ENCODE results near the gene SRD5A3.

SRD5A3 gene

DNA sequence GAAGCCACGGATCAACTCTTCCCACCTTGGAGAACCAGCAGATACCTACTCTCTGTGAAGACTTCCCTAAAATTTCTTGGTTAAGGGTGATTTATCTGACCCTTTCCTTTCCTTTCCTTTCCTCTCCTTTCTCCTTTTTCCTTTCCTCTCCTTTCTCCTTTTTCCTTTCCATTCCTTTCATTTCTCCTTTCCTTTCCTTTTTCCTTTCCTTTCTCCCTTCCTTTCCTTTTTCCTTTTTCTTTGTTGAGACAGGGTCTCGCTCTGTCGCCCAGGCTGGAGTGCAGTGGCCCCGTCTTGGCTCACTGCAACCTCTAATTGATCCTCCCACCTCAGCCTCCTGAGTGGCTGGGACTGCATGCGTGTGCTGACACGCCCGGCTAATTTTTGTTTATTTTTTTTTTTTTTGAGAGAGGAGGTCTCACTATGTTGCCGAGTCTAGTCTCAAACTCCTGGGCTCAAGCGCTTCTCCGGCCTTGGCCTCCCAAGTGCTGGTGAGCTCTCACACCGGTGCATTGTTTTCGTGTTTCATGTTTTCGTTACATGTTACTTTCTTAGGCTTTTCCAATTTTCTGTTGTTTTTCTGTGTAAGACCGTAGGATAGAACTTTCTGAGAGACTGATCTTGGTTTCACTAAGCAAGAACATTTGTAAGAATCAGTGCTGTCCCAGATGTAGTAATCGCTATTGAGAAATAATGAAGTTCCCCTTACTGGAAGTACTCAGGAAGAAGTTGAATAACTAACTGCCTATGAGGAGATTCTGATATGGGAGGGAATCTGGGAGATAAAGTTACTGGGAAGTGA, 51.7 kb downstream of the SRD5A3 start:
- H3K4me3 ChIP-seq (ENCODE audit: low read depth, low read length), result peak overlapping the region; percentile 85
- peaks cover 22% of the 10 kb centered on the region for H3K36me3 ChIP-seq (replicated peaks)
- no peak for DNase-seq
- TF ChIP-seq, protein P1, sequence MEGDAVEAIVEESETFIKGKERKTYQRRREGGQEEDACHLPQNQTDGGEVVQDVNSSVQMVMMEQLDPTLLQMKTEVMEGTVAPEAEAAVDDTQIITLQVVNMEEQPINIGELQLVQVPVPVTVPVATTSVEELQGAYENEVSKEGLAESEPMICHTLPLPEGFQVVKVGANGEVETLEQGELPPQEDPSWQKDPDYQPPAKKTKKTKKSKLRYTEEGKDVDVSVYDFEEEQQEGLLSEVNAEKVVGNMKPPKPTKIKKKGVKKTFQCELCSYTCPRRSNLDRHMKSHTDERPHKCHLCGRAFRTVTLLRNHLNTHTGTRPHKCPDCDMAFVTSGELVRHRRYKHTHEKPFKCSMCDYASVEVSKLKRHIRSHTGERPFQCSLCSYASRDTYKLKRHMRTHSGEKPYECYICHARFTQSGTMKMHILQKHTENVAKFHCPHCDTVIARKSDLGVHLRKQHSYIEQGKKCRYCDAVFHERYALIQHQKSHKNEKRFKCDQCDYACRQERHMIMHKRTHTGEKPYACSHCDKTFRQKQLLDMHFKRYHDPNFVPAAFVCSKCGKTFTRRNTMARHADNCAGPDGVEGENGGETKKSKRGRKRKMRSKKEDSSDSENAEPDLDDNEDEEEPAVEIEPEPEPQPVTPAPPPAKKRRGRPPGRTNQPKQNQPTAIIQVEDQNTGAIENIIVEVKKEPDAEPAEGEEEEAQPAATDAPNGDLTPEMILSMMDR (IDR thresholded peaks at IDR 0.05; ENCODE audit: low read depth, low read length, missing control alignments), result no peak
- no peaks in the 10 kb centered on the region for H3K27me3 ChIP-seq (replicated peaks)
- peak overlapping the region; percentile 98 for H3K27ac ChIP-seq
- in situ Hi-C loops (cut with HindIII; ENCODE audit: low pct_ligation_motif_present, low sequenced_read_pairs), result no loop called here

DNA sequence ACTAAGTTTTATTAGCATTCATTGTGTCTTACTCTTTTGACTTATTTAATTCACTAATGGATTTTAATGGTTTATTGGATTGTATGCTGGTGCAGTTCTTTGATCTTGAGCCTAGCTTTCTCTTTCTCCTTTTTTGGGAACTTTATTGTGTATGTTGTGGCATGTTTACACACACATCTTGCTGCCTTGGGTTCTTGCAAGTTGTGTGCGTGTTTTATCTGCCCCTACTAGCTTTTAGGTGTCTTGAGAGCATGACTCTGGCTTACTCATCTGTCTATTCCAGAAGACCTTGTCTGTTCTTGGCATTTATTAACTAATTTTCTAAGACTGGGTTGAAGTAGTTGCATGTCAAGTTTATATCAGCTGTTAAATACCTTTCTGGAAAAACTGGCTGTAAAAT, 52.4 kb downstream of the SRD5A3 start:
- peaks cover 22% of the 10 kb centered on the region for H3K36me3 ChIP-seq (replicated peaks)
- TF ChIP-seq, protein P1 (IDR thresholded peaks at IDR 0.05; ENCODE audit: low read depth, low read length, missing control alignments), result no peak
- H3K27ac ChIP-seq, result peak overlapping the region; percentile 98
- H3K27me3 ChIP-seq (replicated peaks), result no peaks in the 10 kb centered on the region
- no peak for DNase-seq
- peak overlapping the region; percentile 85 for H3K4me3 ChIP-seq (ENCODE audit: low read depth, low read length)
- in situ Hi-C loops (cut with HindIII; ENCODE audit: low pct_ligation_motif_present, low sequenced_read_pairs), result no loop called here

DNA sequence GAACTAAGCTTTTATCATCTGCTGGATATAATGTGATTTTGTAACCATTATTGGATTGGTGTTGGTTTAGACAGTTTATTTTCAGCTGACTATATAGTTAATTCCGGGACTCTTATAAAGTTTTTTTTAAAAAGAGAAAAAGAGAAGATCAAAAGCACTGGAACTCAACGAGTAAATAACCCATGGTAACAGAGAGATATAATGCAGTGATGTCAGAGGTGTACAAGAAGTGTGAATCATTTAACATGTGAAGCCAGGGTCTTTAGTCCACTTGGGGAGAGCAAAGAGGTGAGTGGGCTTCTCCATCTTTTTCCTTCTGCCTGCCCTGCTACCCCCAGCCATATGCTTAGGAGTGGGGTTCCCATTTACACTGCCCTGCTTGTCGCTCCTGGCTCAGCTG, 52.9 kb downstream of the SRD5A3 start:
- no peak for DNase-seq
- TF ChIP-seq, protein P1 (IDR thresholded peaks at IDR 0.05; ENCODE audit: low read depth, low read length, missing control alignments), result no peak
- no peaks in the 10 kb centered on the region for H3K27me3 ChIP-seq (replicated peaks)
- in situ Hi-C loops (cut with HindIII; ENCODE audit: low pct_ligation_motif_present, low sequenced_read_pairs), result no loop called here
- peak overlapping the region; percentile 85 for H3K4me3 ChIP-seq (ENCODE audit: low read depth, low read length)
- H3K27ac ChIP-seq, result peak overlapping the region; percentile 98
- H3K36me3 ChIP-seq (replicated peaks), result peaks cover 26% of the 10 kb centered on the region

DNA sequence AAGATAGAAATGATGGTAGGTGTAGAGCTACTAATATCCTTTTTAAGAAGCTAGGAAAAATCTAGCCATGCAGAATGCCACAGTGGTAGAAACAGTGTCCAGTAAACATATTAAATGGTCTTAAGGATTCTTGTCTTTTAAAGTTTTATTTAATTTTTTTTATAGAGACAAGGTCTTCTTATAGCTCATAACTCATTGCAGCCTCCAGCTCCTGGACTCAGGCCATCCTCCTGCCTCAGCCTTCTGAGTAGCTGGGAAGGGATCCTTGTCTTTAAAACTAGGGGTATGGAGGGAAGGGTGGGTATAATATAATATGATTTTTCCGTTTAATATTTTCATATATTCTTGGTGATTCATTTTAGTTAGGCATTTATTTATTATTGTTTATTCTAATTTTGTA, 53.5 kb downstream of the SRD5A3 start:
- DNase-seq, result no peak
- TF ChIP-seq, protein P1 (IDR thresholded peaks at IDR 0.05; ENCODE audit: low read depth, low read length, missing control alignments), result no peak
- in situ Hi-C loops (cut with HindIII; ENCODE audit: low pct_ligation_motif_present, low sequenced_read_pairs), result no loop called here
- H3K4me3 ChIP-seq (ENCODE audit: low read depth, low read length), result peak overlapping the region; percentile 85
- peak overlapping the region; percentile 98 for H3K27ac ChIP-seq
- peaks cover 32% of the 10 kb centered on the region for H3K36me3 ChIP-seq (replicated peaks)
- no peaks in the 10 kb centered on the region for H3K27me3 ChIP-seq (replicated peaks)

DNA sequence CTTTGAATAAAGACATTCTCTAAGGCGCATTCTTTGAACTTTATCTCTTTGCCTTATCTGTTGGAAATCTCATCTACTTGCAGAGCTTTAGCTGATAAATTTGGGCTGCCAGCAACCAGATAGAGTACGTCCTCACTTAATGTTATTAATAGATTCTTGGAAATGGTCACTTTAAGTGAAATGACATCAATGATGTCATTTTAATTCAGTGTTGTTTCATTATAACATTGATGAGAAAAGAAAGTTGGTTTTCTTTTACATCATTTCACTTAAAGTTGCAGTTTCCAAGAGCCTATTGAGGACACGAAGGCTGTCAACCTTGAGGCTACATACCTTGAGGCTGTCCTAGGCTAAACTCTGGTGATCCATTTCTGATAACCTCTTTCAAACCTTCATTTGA, 59.0 kb downstream of the SRD5A3 start:
- in situ Hi-C loops (cut with HindIII; ENCODE audit: low pct_ligation_motif_present, low sequenced_read_pairs), result no loop called here

More for the DNA sequence above, 59.0 kb downstream of the SRD5A3 start:
- H3K4me3 ChIP-seq (ENCODE audit: low read depth, low read length), result no peak overlapping the region
- H3K36me3 ChIP-seq (replicated peaks), result peaks cover 43% of the 10 kb centered on the region
- TF ChIP-seq, protein P1 (IDR thresholded peaks at IDR 0.05; ENCODE audit: low read depth, low read length, missing control alignments), result no peak
- no peak for DNase-seq
- no peaks in the 10 kb centered on the region for H3K27me3 ChIP-seq (replicated peaks)
- H3K27ac ChIP-seq, result no peak overlapping the region

Data from brain microvascular endothelial cell (primary cell).